ENCODE data around the gene ARPC1B.
A peak's percentile ranks its signal among the peaks of the same experiment; 100 is the strongest.

Gene ARPC1B

GRCh38 chr7:99392046-99392445, 17.5 kb downstream of the ARPC1B start:
- no peak for DNase-seq

- peak; percentile 47 for DNase-seq
These were observed 18.3 kb downstream of the ARPC1B start for GRCh38 chr7:99392659-99393354.

GRCh38 chr7:99393355-99394187, 19.0 kb downstream of the ARPC1B start:
- no peak for DNase-seq

DNA sequence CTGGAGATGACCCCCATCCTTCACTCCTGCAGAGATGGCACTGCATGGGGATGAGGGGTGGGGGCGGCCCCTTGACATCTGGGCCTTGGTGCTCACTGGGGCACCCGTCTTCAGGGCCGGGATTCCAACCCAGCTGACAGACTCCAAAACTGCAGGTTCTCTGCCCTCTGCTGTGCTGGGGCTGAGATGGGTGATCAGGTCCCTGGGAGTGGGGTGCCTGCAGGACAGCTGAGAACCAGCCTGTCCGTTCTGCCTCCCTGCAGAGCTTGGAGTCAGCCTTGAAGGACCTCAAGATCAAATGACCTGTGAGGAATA, 19.6 kb downstream of the ARPC1B start:
- DNase-seq = no peak

DNA sequence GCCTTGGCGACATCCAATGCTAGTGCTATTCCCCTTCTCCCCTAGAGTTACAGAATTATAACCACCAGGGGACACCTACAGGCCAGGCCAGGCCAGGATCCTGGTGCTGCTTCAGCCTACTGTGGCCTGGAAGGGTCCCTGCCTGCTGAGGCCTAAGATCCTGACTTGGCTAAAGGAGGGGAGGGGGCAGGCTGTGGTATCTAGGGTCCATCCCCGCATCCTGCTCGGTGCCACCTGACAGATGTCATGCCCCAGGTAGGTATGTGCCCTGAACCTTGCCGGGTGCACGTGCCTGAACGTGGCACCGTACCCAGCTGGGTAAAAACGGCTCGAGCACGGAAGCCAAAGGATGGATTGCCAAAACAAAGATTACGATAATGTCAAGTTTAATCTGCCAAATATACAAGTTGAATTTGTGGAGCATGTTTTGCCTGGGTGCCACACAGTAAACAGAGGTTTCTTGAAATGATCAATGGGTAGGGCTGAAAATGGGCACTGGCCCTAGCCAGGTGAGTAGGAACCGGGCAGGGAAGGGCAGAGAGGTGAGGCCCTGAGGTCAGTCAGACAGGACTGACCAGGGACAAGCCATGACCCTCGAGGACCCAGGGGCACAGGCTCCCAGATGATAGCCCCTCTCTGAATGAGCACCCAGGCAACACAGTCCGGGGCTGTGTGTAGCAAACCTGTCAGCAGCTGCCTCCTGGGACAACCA, 21.2 kb downstream of the ARPC1B start:
- no peak for DNase-seq

DNA sequence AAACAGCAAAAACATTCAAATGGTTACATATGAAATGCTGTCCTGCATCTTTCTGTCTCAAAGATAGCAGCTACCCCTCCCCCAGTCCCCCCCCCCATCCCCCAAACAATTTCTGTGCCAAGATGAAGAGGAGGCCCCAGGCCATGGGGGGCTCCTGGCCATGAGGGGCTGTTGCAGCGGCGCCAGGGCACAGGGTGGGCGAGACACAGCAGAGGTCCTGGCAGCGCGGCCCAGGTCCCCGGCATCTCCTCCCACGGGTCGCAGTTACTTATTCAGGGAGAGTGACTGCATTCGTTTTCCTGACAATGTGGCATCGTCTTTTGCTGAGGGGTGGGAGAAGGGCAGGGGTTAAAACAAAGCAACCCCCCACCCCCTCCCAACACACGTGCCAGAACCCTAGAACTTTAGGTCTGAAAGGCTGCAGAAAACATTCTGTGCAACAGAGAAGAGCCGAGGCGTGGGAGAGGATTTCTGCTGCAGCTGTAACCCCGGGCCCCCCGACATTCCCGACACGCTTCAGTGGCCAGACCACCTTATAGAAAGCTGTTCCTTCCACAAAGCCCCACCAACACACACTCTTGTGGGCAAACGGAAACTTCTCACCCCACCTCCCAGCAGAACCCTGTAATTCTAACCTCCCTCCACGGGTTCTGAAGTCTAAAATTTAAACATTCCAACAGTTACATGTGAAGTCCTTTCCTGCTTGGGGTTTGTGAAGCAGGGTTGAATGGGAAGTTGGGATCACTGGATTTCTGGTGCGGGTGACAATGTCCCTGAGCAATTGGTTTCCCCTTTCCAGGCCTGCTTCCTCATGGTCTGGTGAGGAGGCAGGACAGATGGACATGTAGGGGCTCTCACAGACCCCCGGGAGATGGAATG, 22.1 kb downstream of the ARPC1B start:
- DNase-seq = no peak

GRCh38 chr7:99397297-99397983, 22.9 kb downstream of the ARPC1B start:
- DNase-seq = no peak

DNA sequence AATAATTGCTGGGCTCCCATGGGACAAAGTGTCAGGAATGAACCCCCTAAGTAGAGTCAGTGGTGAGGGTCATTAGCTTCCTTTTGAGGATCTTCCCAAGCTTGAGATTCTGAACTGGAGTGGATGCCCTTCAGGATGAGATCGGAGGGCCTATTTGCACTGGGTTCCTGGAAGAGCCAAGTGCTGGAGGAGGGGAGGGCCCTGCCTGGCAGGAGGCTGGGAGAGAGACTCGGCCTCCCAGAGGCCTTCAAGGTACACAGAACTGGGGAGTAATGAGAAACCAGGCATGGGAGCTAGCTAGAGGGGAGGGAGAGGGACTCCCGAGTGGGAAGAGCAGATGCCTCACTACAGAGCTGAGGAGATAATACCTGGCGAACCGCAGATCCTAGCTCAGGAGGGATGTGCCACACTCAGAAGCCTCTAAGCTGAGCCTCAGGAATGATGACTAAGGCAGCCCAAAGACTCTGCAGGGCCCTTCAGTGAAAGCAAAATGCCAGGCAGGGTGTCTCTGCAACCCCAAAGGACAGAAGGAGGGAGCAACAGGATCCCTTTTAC, 24.4 kb downstream of the ARPC1B start:
- DNase-seq = no peak

- no peak for DNase-seq
These were observed 25.1 kb downstream of the ARPC1B start for GRCh38 chr7:99399597-99399996.

GRCh38 chr7:99402854-99403253, 28.3 kb downstream of the ARPC1B start:
- DNase-seq = no peak

DNA sequence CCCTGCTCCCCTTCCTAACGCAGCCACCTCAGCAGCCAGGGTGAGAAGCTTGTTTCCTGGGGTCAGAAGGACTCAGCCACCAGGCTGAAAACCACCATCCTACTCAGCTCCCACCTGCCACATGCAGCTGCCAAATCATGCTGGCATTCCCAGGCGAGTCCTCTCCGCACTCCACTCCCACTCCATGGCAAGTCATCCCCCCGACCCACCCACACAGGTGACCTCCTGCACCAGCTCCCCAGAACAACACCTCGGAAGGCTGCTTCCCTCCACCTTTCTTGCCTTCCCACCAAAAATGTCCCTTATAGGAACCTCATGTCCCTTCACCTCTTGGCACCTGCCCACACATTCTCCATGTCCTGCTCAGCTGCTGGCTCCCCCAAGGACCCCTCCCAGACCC, 29.2 kb downstream of the ARPC1B start:
- no peak for DNase-seq

DNA sequence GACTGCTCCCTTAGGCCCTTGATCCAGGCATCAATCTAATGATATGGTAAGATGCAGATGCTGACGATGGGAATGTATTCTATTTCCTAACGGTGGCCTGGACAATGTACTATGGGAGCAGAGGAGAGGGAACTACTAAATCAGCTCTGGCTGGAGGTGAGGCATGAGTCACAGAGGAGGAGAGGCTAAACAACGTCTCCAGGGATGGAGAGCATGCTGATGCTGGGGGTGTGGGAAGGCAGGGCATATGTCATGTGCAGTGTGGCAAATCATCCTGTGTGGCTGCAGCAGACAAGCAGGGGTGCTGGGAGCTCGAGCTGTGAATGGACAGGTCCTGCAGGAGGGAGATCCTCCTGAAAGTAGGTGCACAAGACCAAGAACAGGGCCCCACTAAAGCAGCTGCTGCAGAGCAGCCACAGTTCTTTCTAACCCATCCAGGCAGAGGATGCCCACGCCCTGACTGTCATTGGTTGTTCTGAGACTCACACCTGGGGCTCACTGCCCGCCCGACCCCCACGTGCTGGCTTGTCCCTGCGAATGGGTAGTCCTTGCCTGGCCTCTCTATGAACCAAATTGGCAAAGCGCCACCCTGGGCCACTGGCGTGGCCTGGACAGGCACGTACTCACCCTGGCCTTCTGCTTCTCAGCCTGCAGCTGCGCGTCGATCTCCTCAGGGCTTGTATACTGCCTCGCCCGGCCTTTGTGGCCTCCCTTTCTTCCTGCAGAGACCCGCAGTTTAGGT, 29.9 kb downstream of the ARPC1B start:
- DNase-seq = no peak

GRCh38 chr7:99404977-99405320, 30.4 kb downstream of the ARPC1B start:
- no peak for DNase-seq

DNA sequence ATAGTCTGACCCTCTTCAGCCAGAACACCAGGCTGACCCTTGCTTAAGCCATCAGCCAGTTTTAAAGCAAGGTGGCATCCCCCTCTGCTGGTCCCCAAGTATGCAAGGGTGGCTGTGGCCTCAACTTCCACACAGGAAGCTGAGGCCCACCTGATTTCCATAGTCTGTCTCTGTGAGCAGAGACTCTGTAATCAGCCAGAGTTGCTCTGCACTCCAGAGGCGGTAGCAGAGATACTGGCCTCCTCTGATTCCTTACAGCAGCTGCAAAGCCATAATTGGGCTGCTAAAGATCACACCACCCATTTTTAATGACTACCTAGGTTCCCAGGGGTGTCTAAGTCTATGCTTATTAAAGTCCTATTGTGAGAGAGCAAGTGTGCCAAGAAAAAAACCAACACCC, 32.0 kb downstream of the ARPC1B start:
- DNase-seq = no peak

- peak; percentile 48 for DNase-seq
These were observed 33.4 kb downstream of the ARPC1B start for GRCh38 chr7:99407872-99408378.

GRCh38 chr7:99408379-99409191, 34.1 kb downstream of the ARPC1B start, which contains the start of the genes BUD31 and PDAP1:
Gene BUD31, plus strand, starts transcription at chr7:99408969. Its CDS starts 2,124 bp downstream, at chr7:99411093.
Gene PDAP1, minus strand, starts transcription at chr7:99408597. Its CDS starts 49 bp downstream, at chr7:99408548.
- peak; percentile 90 for DNase-seq

GRCh38 chr7:99409192-99409572, 34.7 kb downstream of the ARPC1B start:
- DNase-seq = no peak

GRCh38 chr7:99409806-99410205, 35.3 kb downstream of the ARPC1B start:
- DNase-seq = no peak

- DNase-seq = no peak
These were observed 36.1 kb downstream of the ARPC1B start for GRCh38 chr7:99410635-99411034.
